ENCODE results near the gene SLC25A23. TPM values are rescaled to one million over a fixed set of nuclear protein-coding genes. Genes with fewer than 3 reads are reported as not detected.

SLC25A23 gene
- total RNA-seq, 1 donor from 2014 or later, result 76.2 TPM

GRCh38 chr19:6494438-6495036 lies 34.9 kb upstream of the SLC25A23 start:
- TF ChIP-seq CTCF (IDR thresholded peaks at IDR 0.05; ENCODE audit: unreplicated experiment), result no peak
- H3K27me3 Mint-ChIP-seq, result peaks cover 8% of the 10 kb centered on the region
- peaks cover 4% of the 10 kb centered on the region for H3K9me3 Mint-ChIP-seq (ENCODE audit: low read depth)
- H3K27ac Mint-ChIP-seq, result no peak overlapping the region
- no peak overlapping the region for H3K4me3 Mint-ChIP-seq (ENCODE audit: low read depth)
- H3K36me3 Mint-ChIP-seq (ENCODE audit: insufficient read depth), result peaks cover 21% of the 10 kb centered on the region
- no peak for DNase-seq (ENCODE audit: low spot score, unreplicated experiment)
- no peaks in the 10 kb centered on the region for H3K4me1 Mint-ChIP-seq (ENCODE audit: low read depth)

- H3K27ac Mint-ChIP-seq, result no peak overlapping the region
- peaks cover 4% of the 10 kb centered on the region for H3K9me3 Mint-ChIP-seq (ENCODE audit: low read depth)
- H3K36me3 Mint-ChIP-seq (ENCODE audit: insufficient read depth), result peaks cover 11% of the 10 kb centered on the region
- peaks cover 12% of the 10 kb centered on the region for H3K27me3 Mint-ChIP-seq
- no peak for TF ChIP-seq CTCF (IDR thresholded peaks at IDR 0.05; ENCODE audit: unreplicated experiment)
- no peak overlapping the region for H3K4me3 Mint-ChIP-seq (ENCODE audit: low read depth)
- H3K4me1 Mint-ChIP-seq (ENCODE audit: low read depth), result no peaks in the 10 kb centered on the region
- no peak for DNase-seq (ENCODE audit: low spot score, unreplicated experiment)
Measured at GRCh38 chr19:6491802-6492592, 32.4 kb upstream of the SLC25A23 start.

GRCh38 chr19:6490134-6490533 lies 30.5 kb upstream of the SLC25A23 start:
- Mint-ChIP-seq H3K9me3 (ENCODE audit: low read depth) (peaks cover 4% of the 10 kb centered on the region), H3K36me3 (ENCODE audit: insufficient read depth) (peaks cover 8% of the 10 kb centered on the region)

GRCh38 chr19:6489278-6490061 lies 29.9 kb upstream of the SLC25A23 start:
- no peaks in the 10 kb centered on the region for H3K4me1 Mint-ChIP-seq (ENCODE audit: low read depth)
- no peak for TF ChIP-seq CTCF (IDR thresholded peaks at IDR 0.05; ENCODE audit: unreplicated experiment)
- peaks cover 12% of the 10 kb centered on the region for H3K27me3 Mint-ChIP-seq
- no peak for DNase-seq (ENCODE audit: low spot score, unreplicated experiment)
- no peak overlapping the region for H3K4me3 Mint-ChIP-seq (ENCODE audit: low read depth)
- peaks cover 4% of the 10 kb centered on the region for H3K36me3 Mint-ChIP-seq (ENCODE audit: insufficient read depth)
- peaks cover 4% of the 10 kb centered on the region for H3K9me3 Mint-ChIP-seq (ENCODE audit: low read depth)
- no peak overlapping the region for H3K27ac Mint-ChIP-seq

More at GRCh38 chr19:6490134-6490533, 30.5 kb upstream of the SLC25A23 start:
- H3K4me3 Mint-ChIP-seq (ENCODE audit: low read depth), result no peak overlapping the region
- peaks cover 12% of the 10 kb centered on the region for H3K27me3 Mint-ChIP-seq
- TF ChIP-seq CTCF (IDR thresholded peaks at IDR 0.05; ENCODE audit: unreplicated experiment), result no peak
- H3K4me1 Mint-ChIP-seq (ENCODE audit: low read depth), result no peaks in the 10 kb centered on the region
- no peak overlapping the region for H3K27ac Mint-ChIP-seq
- DNase-seq (ENCODE audit: low spot score, unreplicated experiment), result no peak

- no peaks in the 10 kb centered on the region for H3K4me1 Mint-ChIP-seq (ENCODE audit: low read depth)
- H3K4me3 Mint-ChIP-seq (ENCODE audit: low read depth), result no peak overlapping the region
- H3K27ac Mint-ChIP-seq, result no peak overlapping the region
- no peaks in the 10 kb centered on the region for H3K36me3 Mint-ChIP-seq (ENCODE audit: insufficient read depth)
- H3K9me3 Mint-ChIP-seq (ENCODE audit: low read depth), result no peaks in the 10 kb centered on the region
- peaks cover 15% of the 10 kb centered on the region for H3K27me3 Mint-ChIP-seq
- no peak for DNase-seq (ENCODE audit: low spot score, unreplicated experiment)
- TF ChIP-seq CTCF (IDR thresholded peaks at IDR 0.05; ENCODE audit: unreplicated experiment), result no peak
Measured at GRCh38 chr19:6484831-6485230, 25.2 kb upstream of the SLC25A23 start.

Data from progenitor cell of endocrine pancreas (in vitro differentiated cells).